ENCODE data around the gene CCNF.
A peak's percentile ranks its signal among the peaks of the same experiment; 100 is the strongest.
"Not testable (repeated sequence)": the region's sequence is repeated elsewhere in the genome, so short reads cannot be mapped to it uniquely, and the experiment has no call there.

The CCNF gene

GRCh38 chr16:2475413-2476344 is 46.4 kb downstream of the CCNF start:
- Histone ChIP-seq H3K9me3 (ENCODE audit: control insufficient read depth, insufficient read depth, low read length) (no peaks in the 10 kb centered on the region), H3K9ac (ENCODE audit: low read depth, low read length) (peak overlapping the region; percentile 68), H3K36me3 (ENCODE audit: insufficient read depth, low read length) (no peaks in the 10 kb centered on the region), H3K4me1 (ENCODE audit: insufficient read depth, low read length) (peaks cover 1% of the 10 kb centered on the region)

GRCh38 chr16:2476345-2476720 is 47.1 kb downstream of the CCNF start:
- Histone ChIP-seq H3K9ac (ENCODE audit: low read depth, low read length) (no peak overlapping the region), H3K4me1 (ENCODE audit: insufficient read depth, low read length) (no peaks in the 10 kb centered on the region; the same call in 1 of the 2 replicates), H3K36me3 (ENCODE audit: insufficient read depth, low read length) (no peaks in the 10 kb centered on the region), H3K9me3 (ENCODE audit: control insufficient read depth, insufficient read depth, low read length) (no peaks in the 10 kb centered on the region)

- Histone ChIP-seq H3K4me1 (ENCODE audit: insufficient read depth, low read length) (no peaks in the 10 kb centered on the region; the same call in 1 of the 2 replicates), H3K9me3 (ENCODE audit: control insufficient read depth, insufficient read depth, low read length) (no peaks in the 10 kb centered on the region), H3K36me3 (ENCODE audit: insufficient read depth, low read length) (no peaks in the 10 kb centered on the region), H3K9ac (ENCODE audit: low read depth, low read length) (no peak overlapping the region)
These were observed 47.5 kb downstream of the CCNF start for GRCh38 chr16:2476741-2477140.

- Histone ChIP-seq H3K36me3 (ENCODE audit: insufficient read depth, low read length) (no peaks in the 10 kb centered on the region), H3K9me3 (ENCODE audit: control insufficient read depth, insufficient read depth, low read length) (no peaks in the 10 kb centered on the region), H3K9ac (ENCODE audit: low read depth, low read length) (no peak overlapping the region), H3K4me1 (ENCODE audit: insufficient read depth, low read length) (no peaks in the 10 kb centered on the region; the same call in 1 of the 2 replicates)
These were observed 48.1 kb downstream of the CCNF start for GRCh38 chr16:2477327-2477726.

- H3K9ac ChIP-seq (ENCODE audit: low read depth, low read length) = no peak overlapping the region
- H3K4me1 ChIP-seq (ENCODE audit: insufficient read depth, low read length) = no peaks in the 10 kb centered on the region; the same call in 1 of the 2 replicates
- H3K9me3 ChIP-seq (ENCODE audit: control insufficient read depth, insufficient read depth, low read length) = no peaks in the 10 kb centered on the region
- H3K36me3 ChIP-seq (ENCODE audit: insufficient read depth, low read length) = no peaks in the 10 kb centered on the region
These were observed 49.0 kb downstream of the CCNF start for GRCh38 chr16:2478279-2478678.

GRCh38 chr16:2479996-2480395 is 50.7 kb downstream of the CCNF start:
- not testable (repeated sequence) for H3K36me3 ChIP-seq (ENCODE audit: insufficient read depth, low read length); H3K4me1 ChIP-seq (ENCODE audit: insufficient read depth, low read length)

GRCh38 chr16:2480948-2481347 is 51.7 kb downstream of the CCNF start:
- no peak overlapping the region for H3K9ac ChIP-seq (ENCODE audit: low read depth, low read length)
- H3K9me3 ChIP-seq (ENCODE audit: control insufficient read depth, insufficient read depth, low read length) = no peaks in the 10 kb centered on the region
- H3K36me3 ChIP-seq (ENCODE audit: insufficient read depth, low read length) = no peaks in the 10 kb centered on the region
- no peaks in the 10 kb centered on the region for H3K4me1 ChIP-seq (ENCODE audit: insufficient read depth, low read length)

More at GRCh38 chr16:2479996-2480395, 50.7 kb downstream of the CCNF start:
- not testable (repeated sequence) for H3K9ac ChIP-seq (ENCODE audit: low read depth, low read length); H3K9me3 ChIP-seq (ENCODE audit: control insufficient read depth, insufficient read depth, low read length)

- no peak overlapping the region for H3K9ac ChIP-seq (ENCODE audit: low read depth, low read length)
- H3K4me1 ChIP-seq (ENCODE audit: insufficient read depth, low read length) = no peaks in the 10 kb centered on the region
- H3K9me3 ChIP-seq (ENCODE audit: control insufficient read depth, insufficient read depth, low read length) = no peaks in the 10 kb centered on the region
- H3K36me3 ChIP-seq (ENCODE audit: insufficient read depth, low read length) = no peaks in the 10 kb centered on the region
These were observed 52.4 kb downstream of the CCNF start for GRCh38 chr16:2481676-2482075.

GRCh38 chr16:2482249-2482648 is 53.0 kb downstream of the CCNF start:
- H3K4me1 ChIP-seq (ENCODE audit: insufficient read depth, low read length) = no peaks in the 10 kb centered on the region; the same call in 1 of the 2 replicates
- no peak overlapping the region for H3K9ac ChIP-seq (ENCODE audit: low read depth, low read length)
- H3K9me3 ChIP-seq (ENCODE audit: control insufficient read depth, insufficient read depth, low read length) = no peaks in the 10 kb centered on the region
- no peaks in the 10 kb centered on the region for H3K36me3 ChIP-seq (ENCODE audit: insufficient read depth, low read length)

GRCh38 chr16:2482708-2483534 is 53.7 kb downstream of the CCNF start:
- no peaks in the 10 kb centered on the region for H3K9me3 ChIP-seq (ENCODE audit: control insufficient read depth, insufficient read depth, low read length)
- H3K36me3 ChIP-seq (ENCODE audit: insufficient read depth, low read length) = no peaks in the 10 kb centered on the region
- no peaks in the 10 kb centered on the region; the same call in 1 of the 2 replicates for H3K4me1 ChIP-seq (ENCODE audit: insufficient read depth, low read length)
- H3K9ac ChIP-seq (ENCODE audit: low read depth, low read length) = no peak overlapping the region

- Histone ChIP-seq H3K36me3 (ENCODE audit: insufficient read depth, low read length) (no peaks in the 10 kb centered on the region), H3K9me3 (ENCODE audit: control insufficient read depth, insufficient read depth, low read length) (no peaks in the 10 kb centered on the region), H3K9ac (ENCODE audit: low read depth, low read length) (no peak overlapping the region), H3K4me1 (ENCODE audit: insufficient read depth, low read length) (no peaks in the 10 kb centered on the region; the same call in 1 of the 2 replicates)
These were observed 55.0 kb downstream of the CCNF start for GRCh38 chr16:2483939-2484897.

- Histone ChIP-seq H3K9me3 (ENCODE audit: control insufficient read depth, insufficient read depth, low read length) (no peaks in the 10 kb centered on the region), H3K4me1 (ENCODE audit: insufficient read depth, low read length) (no peaks in the 10 kb centered on the region; the same call in 1 of the 2 replicates), H3K36me3 (ENCODE audit: insufficient read depth, low read length) (no peaks in the 10 kb centered on the region), H3K9ac (ENCODE audit: low read depth, low read length) (no peak overlapping the region)
These were observed 55.8 kb downstream of the CCNF start for GRCh38 chr16:2484898-2485508.

GRCh38 chr16:2485811-2486507 is 56.7 kb downstream of the CCNF start:
- no peaks in the 10 kb centered on the region for H3K36me3 ChIP-seq (ENCODE audit: insufficient read depth, low read length)
- H3K4me1 ChIP-seq (ENCODE audit: insufficient read depth, low read length) = no peaks in the 10 kb centered on the region; the same call in 1 of the 2 replicates
- no peaks in the 10 kb centered on the region for H3K9me3 ChIP-seq (ENCODE audit: control insufficient read depth, insufficient read depth, low read length)
- H3K9ac ChIP-seq (ENCODE audit: low read depth, low read length) = no peak overlapping the region

Measured in ES-I3 (cell line).